NCI-H1092 treated with DMSO at 0.1 percent for 48 hours (cell line): ENCODE results near the gene DENND5A.
"Not testable (repeated sequence)": the region's sequence is repeated elsewhere in the genome, so short reads cannot be mapped to it uniquely, and the experiment has no call there.

ENCODE experiments used
- DNase-seq: peaks from one replicate; lab custom pipeline; 2025; lab: John Stamatoyannopoulos, UW

The DENND5A gene

DNA sequence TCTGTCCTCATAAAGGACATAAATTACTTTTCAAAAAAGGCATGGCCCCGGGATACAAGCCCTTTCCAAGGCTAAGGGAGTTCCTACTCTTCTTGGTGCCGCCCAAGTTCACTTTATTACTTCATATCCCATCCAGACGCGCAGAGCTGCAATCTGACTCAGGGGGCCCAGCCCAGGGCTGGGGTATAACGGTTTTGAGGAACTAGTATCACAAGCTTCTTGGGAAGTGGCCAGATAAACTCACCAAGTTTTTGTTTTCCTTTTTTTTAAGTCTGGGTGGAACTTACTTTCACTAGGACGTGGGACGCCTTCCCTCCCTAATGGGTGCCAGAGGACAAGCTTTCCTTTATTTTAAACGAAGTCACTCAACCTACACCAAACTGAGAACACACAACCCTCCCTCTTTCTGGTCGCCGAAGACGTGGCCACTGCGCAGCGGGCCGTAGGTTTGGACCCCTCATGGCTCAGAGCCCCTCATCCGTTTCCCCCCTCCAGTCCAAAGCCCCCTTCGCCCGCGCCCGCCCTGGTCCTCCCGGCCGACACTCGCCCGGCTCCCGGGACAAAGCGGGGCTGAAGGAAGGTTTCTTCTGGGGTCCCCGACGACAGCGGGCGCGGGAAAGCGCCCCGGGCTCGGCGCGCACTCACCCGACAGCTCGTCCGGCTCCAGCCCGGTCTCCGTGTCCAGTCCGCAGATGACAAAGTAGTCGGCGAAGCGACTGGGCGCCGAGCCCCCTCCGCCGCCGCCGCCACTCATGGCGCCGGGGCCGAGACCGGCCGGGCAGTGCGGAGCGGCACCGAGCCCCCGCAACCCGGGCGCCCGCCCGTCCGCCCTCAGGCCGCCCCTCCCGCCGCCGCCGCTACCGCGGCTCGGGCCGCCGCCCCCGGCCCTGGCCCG, 587 bp downstream of the DENND5A start:
- DNase-seq, result peak; percentile 13

- DNase-seq, result no peak
Measured at GRCh38 chr11:9263840-9264315, 1.3 kb downstream of the DENND5A start.

- DNase-seq, result not testable (repeated sequence)
Measured at GRCh38 chr11:9260838-9261146, 4.4 kb downstream of the DENND5A start.

- DNase-seq, result no peak
Measured at GRCh38 chr11:9259981-9260837, 4.9 kb downstream of the DENND5A start.

DNA sequence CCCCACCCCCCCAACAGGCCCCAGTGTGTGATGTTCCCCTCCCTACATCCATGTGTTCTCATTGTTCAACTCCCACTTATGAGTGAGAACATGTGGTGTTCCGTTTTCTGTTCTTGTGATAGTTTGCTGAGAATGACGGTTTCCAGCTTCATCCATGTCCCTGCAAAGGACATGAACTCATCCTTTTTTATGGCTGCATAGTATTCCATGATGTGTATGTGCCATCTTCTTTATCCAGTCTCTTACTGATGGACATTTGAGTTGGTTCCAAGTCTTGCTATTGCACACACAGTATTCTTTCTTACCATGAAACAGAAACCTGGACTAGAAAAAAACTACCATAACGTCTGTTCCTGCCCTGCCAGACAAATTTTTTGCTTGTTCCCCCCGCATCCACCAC, 6.9 kb downstream of the DENND5A start:
- DNase-seq, result not testable (repeated sequence)

- DNase-seq, result no peak
Measured at GRCh38 chr11:9254416-9254815, 10.7 kb downstream of the DENND5A start.

DNA sequence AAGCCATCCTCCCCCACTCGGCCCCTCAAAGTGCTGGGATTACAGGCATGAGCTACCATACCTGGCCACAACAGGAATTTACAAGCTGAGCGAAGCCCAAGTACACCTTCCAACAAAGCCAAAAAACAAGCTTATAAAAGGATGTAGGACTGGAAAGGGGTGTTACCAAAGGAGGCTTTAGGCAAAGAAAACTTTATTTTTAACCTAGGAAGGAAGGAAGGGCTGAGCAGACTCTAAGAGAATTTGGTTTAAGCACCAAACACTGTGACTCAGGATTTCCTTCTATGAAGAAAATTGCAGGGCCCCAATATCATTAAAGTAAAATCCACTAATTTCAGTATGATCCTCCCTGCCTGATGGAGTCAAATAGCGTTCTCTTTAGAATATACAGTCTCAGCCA, 12.1 kb downstream of the DENND5A start:
- DNase-seq, result no peak

DNA sequence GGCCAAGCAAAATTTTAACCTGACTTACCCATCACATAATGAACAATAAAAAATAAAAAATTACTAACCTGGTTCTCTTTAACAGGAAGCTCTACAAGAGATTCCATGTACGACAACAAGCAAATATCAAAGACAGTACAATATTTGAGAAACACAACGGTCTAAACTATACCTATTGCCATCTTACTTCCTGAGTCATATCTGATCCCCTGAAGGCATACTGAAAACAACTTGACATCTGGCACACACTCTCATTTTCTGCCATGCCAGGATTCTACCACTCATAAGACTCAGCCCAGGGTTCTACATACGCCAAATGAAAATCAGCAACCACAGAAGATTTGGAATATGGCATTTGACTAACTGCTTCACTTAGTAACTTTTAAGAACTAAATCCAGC, 13.8 kb downstream of the DENND5A start:
- no peak for DNase-seq

GRCh38 chr11:9250139-9250582, 15.0 kb downstream of the DENND5A start:
- no peak for DNase-seq

DNA sequence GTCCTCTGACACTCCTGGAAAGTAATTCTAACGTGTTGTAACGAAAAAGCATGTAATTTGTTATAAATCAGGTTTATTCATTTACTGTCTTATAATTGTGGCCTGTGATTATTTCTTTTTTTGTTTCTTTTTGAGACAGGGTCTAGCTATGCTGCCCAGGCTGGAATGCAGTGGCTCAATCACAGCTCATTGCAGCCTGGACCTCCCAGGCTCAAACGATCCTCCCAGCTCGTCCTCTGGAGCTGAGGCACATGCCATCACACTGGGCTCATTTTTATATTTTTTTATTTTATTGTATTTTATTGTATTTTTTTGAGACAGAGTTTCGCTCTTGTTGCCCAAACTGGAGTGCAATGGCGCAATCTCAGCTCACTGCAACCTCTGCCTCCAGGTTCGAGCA, 15.9 kb downstream of the DENND5A start:
- no peak for DNase-seq

DNA sequence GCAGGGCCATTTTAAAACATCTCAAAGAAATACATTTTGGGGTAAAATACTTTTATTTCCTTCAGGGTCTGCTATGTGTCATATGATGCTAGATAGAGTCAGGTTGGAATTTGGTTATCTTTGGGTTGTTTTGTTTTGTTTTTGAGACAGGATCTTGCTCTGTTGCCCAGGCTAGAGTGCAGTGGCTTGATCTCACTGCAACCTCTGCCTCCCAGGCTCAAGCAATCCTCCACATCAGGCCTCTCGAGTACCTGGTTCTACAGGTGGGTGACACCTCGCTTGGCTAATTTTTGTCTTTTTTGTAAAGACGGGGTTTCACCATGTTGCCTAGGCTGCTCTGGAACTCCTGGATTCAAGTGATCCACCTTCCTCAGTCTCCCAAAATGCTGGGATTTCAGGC, 17.3 kb downstream of the DENND5A start:
- DNase-seq, result no peak

GRCh38 chr11:9236242-9236641, 28.9 kb downstream of the DENND5A start:
- DNase-seq, result not testable (repeated sequence)

- DNase-seq, result no peak
Measured at GRCh38 chr11:9232482-9232881, 32.7 kb downstream of the DENND5A start.

DNA sequence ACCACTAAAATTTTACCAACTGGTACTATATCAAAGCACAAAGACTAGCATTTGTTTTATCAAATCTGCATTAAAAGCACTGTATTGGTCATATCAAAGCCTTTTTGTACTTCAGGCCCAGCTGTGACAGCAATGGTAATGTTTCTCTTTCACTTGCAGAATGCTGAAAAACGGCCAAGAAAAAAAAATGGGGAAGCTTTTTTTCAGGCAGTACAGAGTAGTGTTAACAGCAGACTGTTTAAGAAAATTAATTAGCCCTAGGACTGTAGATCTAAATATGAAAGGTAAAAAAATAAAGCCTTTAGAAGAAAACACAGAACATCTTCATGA, 33.3 kb downstream of the DENND5A start:
- no peak for DNase-seq

GRCh38 chr11:9230296-9230695, 34.9 kb downstream of the DENND5A start:
- DNase-seq, result no peak

- DNase-seq, result no peak
Measured at GRCh38 chr11:9228091-9228490, 37.1 kb downstream of the DENND5A start.

DNA sequence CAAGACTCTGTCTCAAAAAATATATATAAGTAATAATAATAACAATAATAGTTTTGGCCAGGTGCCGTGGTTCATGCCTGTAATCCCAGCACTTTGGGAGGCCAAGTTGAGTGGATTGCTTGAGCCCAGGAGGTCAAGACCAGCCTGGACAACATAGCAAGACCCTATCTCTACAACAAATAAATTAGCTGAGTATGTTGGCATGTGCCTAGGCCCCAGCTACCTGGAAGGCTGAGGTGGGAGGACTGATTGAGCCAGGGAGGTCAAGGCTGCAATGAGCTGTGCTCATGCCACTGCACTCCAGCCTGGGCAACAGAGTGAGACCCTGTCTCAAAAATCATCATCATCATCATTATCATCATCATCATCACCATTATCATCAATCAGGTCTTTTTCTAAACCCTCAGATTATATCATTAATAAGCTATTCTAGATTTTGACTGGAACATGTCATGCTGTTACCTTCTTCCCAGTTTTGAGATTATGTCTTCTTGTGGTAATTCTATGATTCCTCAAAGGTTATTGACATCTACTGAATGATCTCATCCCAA, 39.3 kb downstream of the DENND5A start:
- no peak for DNase-seq

DNA sequence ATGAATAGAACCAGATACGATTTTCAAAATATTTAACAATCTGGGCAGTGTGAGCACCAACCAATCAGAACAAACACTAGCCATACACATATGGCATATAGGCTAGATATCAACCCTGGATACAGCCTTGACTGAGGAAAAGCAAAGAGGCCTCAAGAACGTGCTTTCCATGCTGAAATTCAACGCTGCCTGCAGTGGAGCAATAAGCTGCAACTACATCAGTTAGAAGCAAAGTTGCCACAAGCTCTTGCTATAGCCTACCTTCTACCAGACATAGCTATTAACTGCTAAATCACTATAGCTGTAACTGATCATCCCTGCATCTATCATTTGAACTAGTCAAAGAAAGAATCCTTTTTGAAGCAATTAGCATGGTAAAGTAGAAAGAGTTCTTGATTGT, 42.5 kb downstream of the DENND5A start:
- DNase-seq, result no peak

DNA sequence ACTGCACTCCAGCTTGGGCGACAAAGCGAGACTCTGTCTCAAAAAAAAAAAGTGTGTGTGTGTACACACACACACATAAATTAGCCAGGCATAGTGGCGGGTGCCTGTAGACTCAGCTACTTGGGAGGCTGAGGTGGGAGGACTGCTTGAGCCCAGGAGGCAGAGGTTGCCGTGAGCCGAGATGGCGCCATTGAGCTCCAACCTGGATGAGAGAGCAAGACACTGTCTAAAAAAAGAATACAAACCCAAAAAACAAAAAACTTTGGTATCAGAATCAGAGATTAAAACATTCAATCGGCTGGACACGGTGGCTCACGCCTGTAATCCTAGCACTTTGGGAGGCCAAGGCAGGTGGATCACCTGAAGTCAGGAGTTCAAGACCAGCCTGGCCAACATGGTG, 44.3 kb downstream of the DENND5A start:
- not testable (repeated sequence) for DNase-seq

- DNase-seq, result no peak
Measured at GRCh38 chr11:9219572-9219971, 45.6 kb downstream of the DENND5A start.

- DNase-seq, result no peak
Measured at GRCh38 chr11:9219115-9219514, 46.0 kb downstream of the DENND5A start.

DNA sequence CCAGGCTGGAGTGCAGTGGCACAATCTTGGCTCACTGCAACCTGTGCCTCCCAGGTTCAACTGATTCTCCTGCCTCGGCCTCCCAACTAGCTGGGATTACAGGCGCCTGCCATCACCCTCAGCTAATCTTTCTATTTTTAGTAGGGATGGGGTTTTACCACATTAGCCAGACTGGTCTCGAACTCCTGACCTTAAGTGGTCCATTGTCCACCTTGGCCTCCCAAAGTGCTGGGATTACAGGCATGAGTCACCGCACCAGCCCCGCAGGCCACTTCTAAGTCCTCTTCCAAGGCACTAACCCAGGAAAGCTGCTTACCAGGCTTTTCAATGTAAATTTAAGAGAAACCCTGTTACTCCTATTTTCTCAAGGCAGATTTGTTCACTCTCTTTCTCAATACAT, 50.4 kb downstream of the DENND5A start:
- no peak for DNase-seq

DNA sequence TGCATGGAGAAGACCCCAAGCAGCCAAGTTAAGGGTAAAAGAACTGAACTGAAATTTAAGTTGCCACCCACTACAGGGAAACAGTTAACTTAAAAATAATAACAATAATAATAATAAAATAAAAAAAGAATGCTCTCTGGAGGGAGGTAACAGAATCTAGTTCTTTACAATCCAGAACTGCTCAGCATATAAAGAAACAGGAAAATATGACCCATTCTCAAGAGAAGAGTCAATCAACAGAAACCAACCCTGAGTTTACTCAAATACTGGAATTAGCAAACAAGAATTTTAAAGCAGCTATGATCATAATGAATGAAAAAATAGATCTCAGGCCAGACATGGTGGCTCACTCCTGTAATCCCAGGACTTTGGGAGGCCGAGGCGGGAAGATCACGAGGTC, 53.8 kb downstream of the DENND5A start:
- DNase-seq, result no peak
